Stimulated activated memory B cell treated with anti-CD40 and anti-IgM and Interleukin-4, amounts not matched to agents 10 μg/mL and 1 μg/mL and 100 μg/mL, for 72 hours (primary cell): ENCODE results near the gene AGAP5.

Experiments
- ATAC-seq: fragments of 150-1000 bp; cut with Tn5 transposase; 2 replicates; pipeline ENCODE4 v1.10.0; 2021
- H3K27ac Mint-ChIP-seq: one replicate; pipeline ENCODE4 v1.8.0; 2022; ENCODE audit warnings: mild to moderate bottlenecking, mixed read lengths
- H3K27me3 Mint-ChIP-seq: one replicate; pipeline ENCODE4 v1.8.0; 2022; ENCODE audit warnings: mixed read lengths
- H3K36me3 Mint-ChIP-seq: one replicate; pipeline ENCODE4 v1.8.0; 2022; ENCODE audit warnings: mixed read lengths
- H3K4me1 Mint-ChIP-seq: one replicate; pipeline ENCODE4 v1.8.0; 2022; ENCODE audit warnings: mixed read lengths
- H3K4me3 Mint-ChIP-seq: one replicate; pipeline ENCODE4 v1.8.0; 2022; ENCODE audit warnings: mild to moderate bottlenecking, moderate library complexity, mixed read lengths
- H3K9me3 Mint-ChIP-seq: one replicate; pipeline ENCODE4 v1.8.0; 2022; ENCODE audit warnings: mixed read lengths

Gene AGAP5

GRCh38 chr10:73628405-73628804, 69.5 kb downstream of the AGAP5 start:
- Mint-ChIP-seq H3K9me3 (no peaks in the 10 kb centered on the region), H3K36me3 (no peaks in the 10 kb centered on the region), H3K27me3 (no peaks in the 10 kb centered on the region), H3K27ac (no peak overlapping the region), H3K4me3 (no peak overlapping the region), H3K4me1 (peaks cover 10% of the 10 kb centered on the region)
- ATAC-seq = no peak

GRCh38 chr10:73627300-73627699, 70.6 kb downstream of the AGAP5 start:
- ATAC-seq = no peak
- H3K36me3 Mint-ChIP-seq = no peaks in the 10 kb centered on the region
- no peak overlapping the region for H3K4me3 Mint-ChIP-seq
- H3K4me1 Mint-ChIP-seq = peaks cover 10% of the 10 kb centered on the region
- H3K27ac Mint-ChIP-seq = no peak overlapping the region
- no peaks in the 10 kb centered on the region for H3K27me3 Mint-ChIP-seq
- H3K9me3 Mint-ChIP-seq = no peaks in the 10 kb centered on the region

DNA sequence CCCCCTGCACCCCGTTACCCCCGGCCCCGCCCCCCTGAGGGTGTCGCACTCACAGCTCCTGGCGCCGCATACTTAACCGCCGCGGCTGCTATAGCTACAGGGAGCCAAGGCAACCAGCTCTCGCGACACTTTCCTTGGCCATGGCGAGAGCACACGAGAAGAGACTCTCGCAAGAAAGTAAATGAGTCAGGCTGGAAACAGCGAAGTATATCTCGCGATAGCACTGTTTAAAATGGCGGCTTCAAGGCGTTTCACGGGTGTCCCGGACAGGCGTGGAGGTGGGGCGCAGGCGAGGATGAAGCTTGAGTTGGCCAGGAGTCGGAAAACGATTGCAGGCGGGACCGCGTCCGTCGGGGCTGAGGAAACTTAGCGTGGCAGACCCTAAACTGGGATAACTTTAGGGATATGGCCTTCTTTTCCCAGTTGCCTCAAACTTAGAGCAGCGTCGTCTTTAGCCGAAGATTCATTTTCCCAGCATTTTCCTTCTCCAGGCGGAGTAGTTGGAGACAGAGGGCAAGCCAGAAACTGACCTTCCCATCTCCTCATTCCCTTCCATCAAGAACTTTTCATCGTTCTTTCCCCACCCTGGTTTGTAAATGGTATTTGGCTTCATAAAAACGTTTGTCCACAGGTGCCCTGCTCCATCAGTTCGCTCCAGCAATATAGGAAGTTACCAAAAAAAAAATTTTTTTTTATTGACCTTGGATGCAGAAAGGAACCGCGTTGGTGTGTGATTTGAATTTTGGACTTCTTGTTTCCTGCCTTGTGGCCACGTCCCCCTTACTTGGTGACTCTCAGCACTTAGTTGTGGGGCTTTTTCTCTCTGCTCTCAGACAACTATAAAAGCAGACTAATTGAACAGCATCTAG, 71.8 kb downstream of the AGAP5 start:
- Mint-ChIP-seq H3K9me3 (no peaks in the 10 kb centered on the region), H3K36me3 (no peaks in the 10 kb centered on the region), H3K27ac (peak overlapping the region; percentile 97)

GRCh38 chr10:73625004-73625883, 72.7 kb downstream of the AGAP5 start:
- peak; percentile 80 for ATAC-seq
- no peaks in the 10 kb centered on the region for H3K9me3 Mint-ChIP-seq
- peak overlapping the region; percentile 97 for H3K27ac Mint-ChIP-seq
- H3K27me3 Mint-ChIP-seq = no peaks in the 10 kb centered on the region
- H3K4me1 Mint-ChIP-seq = peaks cover 10% of the 10 kb centered on the region
- peak overlapping the region; percentile 97 for H3K4me3 Mint-ChIP-seq
- no peaks in the 10 kb centered on the region for H3K36me3 Mint-ChIP-seq

More for the DNA sequence above, 71.8 kb downstream of the AGAP5 start:
- peak overlapping the region; percentile 97 for H3K4me3 Mint-ChIP-seq
- peaks cover 10% of the 10 kb centered on the region for H3K4me1 Mint-ChIP-seq
- ATAC-seq = peak; percentile 98
- no peaks in the 10 kb centered on the region for H3K27me3 Mint-ChIP-seq
